SK-N-SH treated with all-trans-retinoic acid at 6 μM for 48 hours (cell line): ENCODE data around the gene SDK1.

ENCODE experiments used
- ATAC-seq: fragments of 200-7000 bp; cut with Tn5 transposase; 3 replicates; pipeline ENCODE4 v1.9.1; 2020; ENCODE audit warnings: mild to moderate bottlenecking, moderate library complexity
- ARNTL ChIP-seq: fragments of 450-650 bp; formaldehyde crosslinking; IDR thresholded peaks from 2 replicates; pipeline ENCODE4 v1.5.0; 2020; ENCODE audit warnings: low read depth, mild to moderate bottlenecking, moderate library complexity, borderline replicate concordance
- BACH2 ChIP-seq: fragments of 250-450 bp; sonication (Bioruptor Pico); IDR thresholded peaks from 2 replicates; pipeline ENCODE4 v1.9.0; 2021; ENCODE audit warnings: mild to moderate bottlenecking, borderline replicate concordance
- CREB5 ChIP-seq: fragments of 250-450 bp; sonication (Bioruptor Pico); IDR thresholded peaks from 2 replicates; pipeline ENCODE4 v1.5.1; 2020; ENCODE audit warnings: low read depth, mild to moderate bottlenecking, moderate library complexity
- CSDC2 ChIP-seq: fragments of 250-450 bp; sonication (Bioruptor Pico); IDR thresholded peaks from 2 replicates; pipeline ENCODE4 v1.5.0; 2020; ENCODE audit warnings: mild to moderate bottlenecking, moderate library complexity
- ISL1 ChIP-seq: fragments of 250-450 bp; sonication (Bioruptor Pico); IDR thresholded peaks from 2 replicates; pipeline ENCODE4 v2.1.2; 2022; ENCODE audit warnings: mild to moderate bottlenecking, moderate library complexity
- OSR1 ChIP-seq: fragments of 250-450 bp; sonication (Bioruptor Pico); IDR thresholded peaks from 2 replicates; pipeline ENCODE4 v1.8.0; 2022; ENCODE audit warnings: moderate library complexity, mild to moderate bottlenecking, inconsistent platforms
- POU6F1 ChIP-seq: fragments of 250-450 bp; sonication (Bioruptor Pico); IDR thresholded peaks from 2 replicates; pipeline ENCODE4 v1.8.0; 2021; ENCODE audit warnings: low read depth, mild to moderate bottlenecking, moderate library complexity, borderline replicate concordance
- PPARA ChIP-seq: fragments of 250-450 bp; sonication (Bioruptor Pico); IDR thresholded peaks from 2 replicates; pipeline ENCODE4 v1.5.0; 2020; ENCODE audit warnings: mild to moderate bottlenecking, borderline replicate concordance
- RARB ChIP-seq: fragments of 250-450 bp; sonication (Bioruptor Pico); IDR thresholded peaks from 2 replicates; pipeline ENCODE4 v1.8.0; 2021; ENCODE audit warnings: mild to moderate bottlenecking, moderate library complexity
- SNAI2 ChIP-seq: fragments of 250-450 bp; sonication (Bioruptor Pico); IDR thresholded peaks from 2 replicates; pipeline ENCODE4 v1.5.0; 2020; ENCODE audit warnings: mild to moderate bottlenecking, moderate library complexity
- TCF4 ChIP-seq: fragments of 250-450 bp; sonication (Bioruptor Pico); IDR thresholded peaks from 2 replicates; pipeline ENCODE4 v1.8.0; 2021; ENCODE audit warnings: mild to moderate bottlenecking, moderate library complexity, borderline replicate concordance
- TOX ChIP-seq: fragments of 250-450 bp; sonication (Bioruptor Pico); IDR thresholded peaks from 2 replicates; pipeline ENCODE4 v1.8.0; 2021; ENCODE audit warnings: mild to moderate bottlenecking, moderate library complexity, borderline replicate concordance
- TSHZ2 ChIP-seq: fragments of 250-450 bp; sonication (Bioruptor Pico); IDR thresholded peaks from 2 replicates; pipeline ENCODE4 v1.5.0; 2020; ENCODE audit warnings: mild to moderate bottlenecking, moderate library complexity
- ZFP3 ChIP-seq: fragments of 250-450 bp; sonication (Bioruptor Pico); IDR thresholded peaks from 2 replicates; pipeline ENCODE4 v1.5.0; 2020; ENCODE audit warnings: mild to moderate bottlenecking, moderate library complexity
- ZFP30 ChIP-seq: fragments of 450-650 bp; formaldehyde crosslinking; IDR thresholded peaks from 2 replicates; pipeline ENCODE4 v1.5.0; 2022; ENCODE audit warnings: mild to moderate bottlenecking, moderate library complexity
- ZNF565 ChIP-seq: fragments of 450-650 bp; formaldehyde crosslinking; conservative IDR thresholded peaks from 2 replicates; pipeline ENCODE4 v1.5.0; 2020; ENCODE audit warnings: low read depth, mild to moderate bottlenecking, moderate library complexity
- ZNF70 ChIP-seq: fragments of 450-650 bp; formaldehyde crosslinking; IDR thresholded peaks from 2 replicates; pipeline ENCODE4 v1.5.0; 2020; ENCODE audit warnings: mild to moderate bottlenecking, moderate library complexity
- ZNF8 ChIP-seq: fragments of 450-650 bp; formaldehyde crosslinking; IDR thresholded peaks from 2 replicates; pipeline ENCODE4 v1.5.0; 2020; ENCODE audit warnings: mild to moderate bottlenecking, moderate library complexity
- TF ChIP-seq, protein P1 (sequence below): fragments of 250-450 bp; sonication (Bioruptor Pico); IDR thresholded peaks from 2 replicates; pipeline ENCODE4 v1.8.0; 2020; ENCODE audit warnings: mild to moderate bottlenecking, moderate library complexity, borderline replicate concordance

The SDK1 gene

DNA sequence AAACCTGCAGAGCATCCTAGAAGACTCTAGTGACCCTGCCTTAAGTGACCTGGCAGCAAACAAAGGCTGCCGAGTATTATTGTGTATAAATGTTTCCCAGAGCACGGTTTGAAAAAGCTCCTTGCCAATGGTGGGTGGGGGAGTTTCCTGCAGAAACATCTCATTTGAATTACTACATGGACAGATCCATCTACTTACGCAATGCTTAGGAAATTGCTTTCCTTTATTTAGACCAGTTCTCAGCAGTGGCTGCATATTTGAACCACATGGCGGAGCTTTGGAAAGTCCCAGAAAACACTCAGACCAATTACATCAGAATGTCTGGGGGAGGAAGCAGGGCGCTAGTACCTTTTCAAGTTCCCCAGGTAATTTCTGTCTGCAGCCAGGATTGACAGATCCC lies 560.9 kb downstream of the SDK1 start:
- TF ChIP-seq ISL1 (CRISPR knock-in tag) (peak; percentile 56), TSHZ2 (CRISPR knock-in tag) (no peak)
- no peak for ATAC-seq

DNA sequence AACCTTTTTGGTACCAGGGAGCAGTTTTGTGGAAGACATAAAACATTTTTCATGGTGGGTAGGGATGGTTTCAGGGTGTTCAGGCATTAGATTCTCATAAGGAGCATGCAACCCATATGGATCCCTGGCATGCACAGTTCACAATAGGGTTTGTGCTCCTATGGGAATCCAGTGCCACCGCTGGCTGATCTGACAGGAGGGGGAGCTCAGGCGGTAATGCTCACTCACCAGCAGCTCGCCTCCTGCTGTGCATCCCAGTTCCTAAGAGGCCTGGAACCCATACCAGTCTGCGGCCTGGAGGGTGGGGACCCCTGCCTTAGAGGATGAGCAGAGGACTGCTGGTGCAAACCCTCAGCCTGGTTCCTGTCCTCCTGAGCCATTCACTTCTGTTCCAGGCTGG lies 561.7 kb downstream of the SDK1 start:
- TF ChIP-seq POU6F1 (no peak), TCF4 (no peak), PPARA (no peak), BACH2 (no peak), ZNF8 (no peak), SNAI2 (CRISPR knock-in tag) (no peak), ISL1 (CRISPR knock-in tag) (no peak), ARNTL (CRISPR knock-in tag) (no peak), RARB (CRISPR knock-in tag) (no peak), OSR1 (no peak), ZNF70 (CRISPR knock-in tag) (no peak), ZNF565 (CRISPR knock-in tag) (no peak)
- ATAC-seq, result no peak

- no peak for TF ChIP-seq BACH2
- ATAC-seq, result no peak
Measured at GRCh38 chr7:3866277-3866676, 565.2 kb downstream of the SDK1 start.

DNA sequence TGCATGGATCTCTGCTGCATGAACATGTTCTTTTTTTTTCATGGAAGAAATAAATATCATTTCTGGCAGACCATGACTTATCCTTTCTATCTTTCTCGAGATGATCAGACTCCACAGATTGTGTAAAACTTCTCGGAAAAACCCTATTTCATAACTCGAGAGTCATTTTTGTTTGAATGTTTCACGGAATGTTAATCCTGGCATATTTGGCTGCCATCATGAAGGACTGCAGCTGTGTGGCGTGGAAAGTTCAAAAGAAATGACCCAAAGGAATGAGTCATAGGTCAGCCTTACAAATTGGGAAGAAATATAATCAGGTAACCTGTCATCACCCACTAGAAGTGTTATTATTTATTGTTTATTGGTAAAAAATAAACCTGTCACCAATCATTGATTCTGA lies 566.8 kb downstream of the SDK1 start:
- ATAC-seq, result no peak
- TF ChIP-seq, protein P1, sequence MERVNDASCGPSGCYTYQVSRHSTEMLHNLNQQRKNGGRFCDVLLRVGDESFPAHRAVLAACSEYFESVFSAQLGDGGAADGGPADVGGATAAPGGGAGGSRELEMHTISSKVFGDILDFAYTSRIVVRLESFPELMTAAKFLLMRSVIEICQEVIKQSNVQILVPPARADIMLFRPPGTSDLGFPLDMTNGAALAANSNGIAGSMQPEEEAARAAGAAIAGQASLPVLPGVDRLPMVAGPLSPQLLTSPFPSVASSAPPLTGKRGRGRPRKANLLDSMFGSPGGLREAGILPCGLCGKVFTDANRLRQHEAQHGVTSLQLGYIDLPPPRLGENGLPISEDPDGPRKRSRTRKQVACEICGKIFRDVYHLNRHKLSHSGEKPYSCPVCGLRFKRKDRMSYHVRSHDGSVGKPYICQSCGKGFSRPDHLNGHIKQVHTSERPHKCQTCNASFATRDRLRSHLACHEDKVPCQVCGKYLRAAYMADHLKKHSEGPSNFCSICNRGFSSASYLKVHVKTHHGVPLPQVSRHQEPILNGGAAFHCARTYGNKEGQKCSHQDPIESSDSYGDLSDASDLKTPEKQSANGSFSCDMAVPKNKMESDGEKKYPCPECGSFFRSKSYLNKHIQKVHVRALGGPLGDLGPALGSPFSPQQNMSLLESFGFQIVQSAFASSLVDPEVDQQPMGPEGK (CRISPR knock-in tag), result no peak
- TF ChIP-seq TOX (CRISPR knock-in tag), result no peak
- no peak for TF ChIP-seq CREB5 (CRISPR knock-in tag)
- no peak for TF ChIP-seq ISL1 (CRISPR knock-in tag)
- TF ChIP-seq CSDC2 (CRISPR knock-in tag), result no peak
- TF ChIP-seq, all 23 proteins: peak for 0

GRCh38 chr7:3879355-3880075 lies 578.5 kb downstream of the SDK1 start:
- TF ChIP-seq TSHZ2 (CRISPR knock-in tag) (peak; percentile 56; the same call in 1 of the 2 replicates), POU6F1 (no peak), TCF4 (no peak), ZFP30 (CRISPR knock-in tag) (no peak), ISL1 (CRISPR knock-in tag) (no peak), ZFP3 (CRISPR knock-in tag) (no peak), ZNF70 (CRISPR knock-in tag) (no peak), ZNF565 (CRISPR knock-in tag) (no peak), PPARA (no peak), ZNF8 (0 out of 2 replicates have a peak, but pooled peaks have one; percentile 18), OSR1 (no peak), CSDC2 (CRISPR knock-in tag) (no peak)
- no peak; the same call in 2 of the 3 replicates for ATAC-seq
